HFFc6 (cell line): ENCODE data around the gene PCDH15. TPM values are rescaled to one million over a fixed set of nuclear protein-coding genes. Genes with fewer than 3 reads are reported as not detected.

Source experiments
- DNase-seq: peaks from one replicate; pipeline ENCODE4 v3.0.0-alpha.2; 2018
- H3K27ac Mint-ChIP-seq: 2 replicates; pipeline ENCODE4 v1.8.0; 2020; ENCODE audit warnings: mild to moderate bottlenecking, mixed read lengths
- H3K27me3 Mint-ChIP-seq: 2 replicates; pipeline ENCODE4 v1.8.0; 2021; ENCODE audit warnings: mild to moderate bottlenecking, moderate library complexity, mixed read lengths; ENCODE audit not compliant: insufficient read depth
- H3K36me3 Mint-ChIP-seq: 2 replicates; pipeline ENCODE4 v1.8.0; 2021; ENCODE audit warnings: low read depth, mixed read lengths
- H3K4me1 Mint-ChIP-seq: 2 replicates; pipeline ENCODE4 v1.8.0; 2020; ENCODE audit warnings: low read depth, mixed read lengths
- H3K4me3 Mint-ChIP-seq: 2 replicates; pipeline ENCODE4 v1.8.0; 2020; ENCODE audit warnings: mild to moderate bottlenecking, moderate library complexity, mixed read lengths
- H3K9me3 Mint-ChIP-seq: 2 replicates; pipeline ENCODE4 v1.8.0; 2020; ENCODE audit warnings: mild to moderate bottlenecking, mixed read lengths
- total RNA-seq, 6 experiments: library from RNA; stranded (reverse); fragmentation: NEBNext Ultra II Directional; extraction: Animal tissue kit (Norgen Biotek cat#: 25700); gene quantifications; 2 replicates in 1 of 6; 3 replicates in 5 of 6; pipeline ENCODE4 v1.2.3, GENCODE V29; 2021
- TF ChIP-seq, protein P1 (sequence below): fragments of 200-600 bp; sonication (generic); IDR thresholded peaks from 2 replicates; pipeline ENCODE4 v1.5.0; 2021; ENCODE audit warnings: antibody characterized with exemption, mild to moderate bottlenecking

PCDH15 gene
- total RNA-seq, 6 experiments from 2014 or later: not detected

DNA sequence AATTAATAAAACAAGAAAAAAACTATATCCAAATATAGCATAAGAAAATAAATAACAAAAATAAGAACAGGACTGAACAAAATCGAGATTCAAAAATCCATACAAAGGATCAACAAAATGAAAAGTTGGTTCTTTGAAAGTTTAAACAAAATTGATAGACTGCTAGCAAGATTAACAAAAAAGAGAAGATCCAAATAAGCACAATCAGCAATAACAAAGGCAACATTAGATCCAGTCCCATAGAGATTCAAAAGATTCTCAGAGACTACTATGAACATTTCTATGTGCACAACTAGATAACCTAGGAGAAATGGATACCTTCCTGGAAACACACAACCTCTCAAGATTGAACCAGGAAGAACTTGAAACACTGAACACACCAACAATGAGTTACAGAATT, 534.6 kb downstream of the PCDH15 start:
- TF ChIP-seq, protein P1, sequence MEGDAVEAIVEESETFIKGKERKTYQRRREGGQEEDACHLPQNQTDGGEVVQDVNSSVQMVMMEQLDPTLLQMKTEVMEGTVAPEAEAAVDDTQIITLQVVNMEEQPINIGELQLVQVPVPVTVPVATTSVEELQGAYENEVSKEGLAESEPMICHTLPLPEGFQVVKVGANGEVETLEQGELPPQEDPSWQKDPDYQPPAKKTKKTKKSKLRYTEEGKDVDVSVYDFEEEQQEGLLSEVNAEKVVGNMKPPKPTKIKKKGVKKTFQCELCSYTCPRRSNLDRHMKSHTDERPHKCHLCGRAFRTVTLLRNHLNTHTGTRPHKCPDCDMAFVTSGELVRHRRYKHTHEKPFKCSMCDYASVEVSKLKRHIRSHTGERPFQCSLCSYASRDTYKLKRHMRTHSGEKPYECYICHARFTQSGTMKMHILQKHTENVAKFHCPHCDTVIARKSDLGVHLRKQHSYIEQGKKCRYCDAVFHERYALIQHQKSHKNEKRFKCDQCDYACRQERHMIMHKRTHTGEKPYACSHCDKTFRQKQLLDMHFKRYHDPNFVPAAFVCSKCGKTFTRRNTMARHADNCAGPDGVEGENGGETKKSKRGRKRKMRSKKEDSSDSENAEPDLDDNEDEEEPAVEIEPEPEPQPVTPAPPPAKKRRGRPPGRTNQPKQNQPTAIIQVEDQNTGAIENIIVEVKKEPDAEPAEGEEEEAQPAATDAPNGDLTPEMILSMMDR: no peak
- no peaks in the 10 kb centered on the region for H3K27me3 Mint-ChIP-seq
- no peak overlapping the region for H3K27ac Mint-ChIP-seq
- no peaks in the 10 kb centered on the region for H3K4me1 Mint-ChIP-seq
- H3K36me3 Mint-ChIP-seq: no peaks in the 10 kb centered on the region
- no peak overlapping the region for H3K4me3 Mint-ChIP-seq
- peaks cover 57% of the 10 kb centered on the region for H3K9me3 Mint-ChIP-seq
- DNase-seq: no peak

GRCh38 chr10:54262726-54263125, 538.3 kb downstream of the PCDH15 start:
- no peaks in the 10 kb centered on the region for H3K36me3 Mint-ChIP-seq
- peaks cover 47% of the 10 kb centered on the region for H3K9me3 Mint-ChIP-seq
- H3K27me3 Mint-ChIP-seq: no peaks in the 10 kb centered on the region
- no peak for DNase-seq
- no peaks in the 10 kb centered on the region for H3K4me1 Mint-ChIP-seq
- no peak overlapping the region for H3K27ac Mint-ChIP-seq
- TF ChIP-seq, protein P1: no peak
- H3K4me3 Mint-ChIP-seq: no peak overlapping the region

- H3K36me3 Mint-ChIP-seq: no peaks in the 10 kb centered on the region
- no peak for DNase-seq
- H3K9me3 Mint-ChIP-seq: peaks cover 48% of the 10 kb centered on the region
- H3K4me3 Mint-ChIP-seq: no peak overlapping the region
- TF ChIP-seq, protein P1: no peak
- H3K27me3 Mint-ChIP-seq: no peaks in the 10 kb centered on the region
- no peaks in the 10 kb centered on the region for H3K4me1 Mint-ChIP-seq
- no peak overlapping the region for H3K27ac Mint-ChIP-seq
These were observed 541.9 kb downstream of the PCDH15 start for GRCh38 chr10:54259104-54259503.

GRCh38 chr10:54234832-54235231, 566.2 kb downstream of the PCDH15 start:
- DNase-seq: no peak
- Mint-ChIP-seq H3K4me3 (no peak overlapping the region), H3K27ac (no peak overlapping the region), H3K4me1 (no peaks in the 10 kb centered on the region), H3K27me3 (peaks cover 1% of the 10 kb centered on the region; the same call in 1 of the 2 replicates), H3K9me3 (peaks cover 32% of the 10 kb centered on the region), H3K36me3 (no peaks in the 10 kb centered on the region)
- TF ChIP-seq, protein P1: no peak

- H3K4me1 Mint-ChIP-seq: no peaks in the 10 kb centered on the region
- no peak overlapping the region for H3K27ac Mint-ChIP-seq
- H3K27me3 Mint-ChIP-seq: no peaks in the 10 kb centered on the region
- DNase-seq: no peak
- H3K4me3 Mint-ChIP-seq: no peak overlapping the region
- H3K9me3 Mint-ChIP-seq: peaks cover 27% of the 10 kb centered on the region
- H3K36me3 Mint-ChIP-seq: no peaks in the 10 kb centered on the region
- TF ChIP-seq, protein P1: no peak
These were observed 597.6 kb downstream of the PCDH15 start for GRCh38 chr10:54203401-54203800.

DNA sequence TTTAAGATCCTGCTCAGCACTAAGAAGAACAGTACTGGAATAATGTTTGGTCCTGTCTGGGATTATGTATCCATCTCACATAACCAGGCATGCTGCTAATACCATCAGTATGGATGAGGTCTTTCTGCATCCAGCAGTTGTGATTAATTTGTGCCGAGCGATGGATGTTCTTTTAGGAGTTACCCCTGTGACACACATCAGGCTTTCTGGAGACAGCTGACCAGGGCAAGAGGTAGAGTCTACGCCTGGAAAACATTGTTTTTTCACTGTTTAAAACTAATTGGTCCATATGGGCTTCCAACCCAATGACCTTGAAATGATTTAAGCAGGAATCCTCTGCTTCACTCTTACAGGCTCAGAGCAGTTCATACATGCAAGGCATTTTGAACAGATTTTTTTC, 603.0 kb downstream of the PCDH15 start:
- H3K4me3 Mint-ChIP-seq: no peak overlapping the region
- no peaks in the 10 kb centered on the region for H3K4me1 Mint-ChIP-seq
- TF ChIP-seq, protein P1: no peak

More for the DNA sequence above, 603.0 kb downstream of the PCDH15 start:
- DNase-seq: no peak
- Mint-ChIP-seq H3K9me3 (peaks cover 20% of the 10 kb centered on the region), H3K36me3 (no peaks in the 10 kb centered on the region), H3K27ac (no peak overlapping the region), H3K27me3 (no peaks in the 10 kb centered on the region)
